Activated CD8-positive, alpha-beta T cell treated with anti-CD3 and anti-CD28 coated beads, Interleukin-2, amount 10 ng/mL, durations not matched to agents 7 days and 5 days (primary cell): ENCODE results near the gene BRD9. TPM values are rescaled to one million over a fixed set of nuclear protein-coding genes. Genes with fewer than 3 reads are reported as not detected.

ENCODE experiments used
- ATAC-seq: fragments of 150-1000 bp; cut with Tn5 transposase; one replicate; pipeline ENCODE4 v1.10.0; 2021; ENCODE audit warnings: moderate library complexity
- CTCF ChIA-PET: fragments of 350-600 bp; sonication (Branson Sonifier 250); formaldehyde crosslinking; loops from one replicate; lab custom pipeline; 2021; ENCODE audit warnings: antibody characterized with exemption; lab: Charles Lee
- POLR2A ChIA-PET: fragments of 350-600 bp; sonication (Branson Sonifier 250); formaldehyde crosslinking; loops from one replicate; lab custom pipeline; 2021; ENCODE audit warnings: antibody characterized with exemption; lab: Charles Lee
- DNase-seq: peaks from one replicate; pipeline ENCODE4 v3.0.0-alpha.2; 2020
- H3K27ac Mint-ChIP-seq: one replicate; pipeline ENCODE4 v1.8.0; 2021; ENCODE audit warnings: mild to moderate bottlenecking, mixed read lengths
- H3K27me3 Mint-ChIP-seq: one replicate; pipeline ENCODE4 v1.8.0; 2021; ENCODE audit warnings: low read depth, mixed read lengths
- H3K36me3 Mint-ChIP-seq: one replicate; pipeline ENCODE4 v1.8.0; 2021; ENCODE audit warnings: low read depth, mixed read lengths
- H3K4me1 Mint-ChIP-seq: one replicate; pipeline ENCODE4 v1.8.0; 2021; ENCODE audit warnings: low read depth, mixed read lengths
- H3K4me3 Mint-ChIP-seq: one replicate; pipeline ENCODE4 v1.8.0; 2021; ENCODE audit warnings: mild to moderate bottlenecking, mixed read lengths
- H3K9me3 Mint-ChIP-seq: one replicate; pipeline ENCODE4 v1.8.0; 2022; ENCODE audit warnings: mixed read lengths; ENCODE audit not compliant: insufficient read depth
- total RNA-seq, 2 experiments: library from RNA; stranded (reverse); gene quantifications; one replicate each; pipeline ENCODE4 v1.2.3, GENCODE V29; 2021

Gene BRD9
- total RNA-seq, 2 experiments from 2014 or later = 58.9 to 60.7 TPM

DNA sequence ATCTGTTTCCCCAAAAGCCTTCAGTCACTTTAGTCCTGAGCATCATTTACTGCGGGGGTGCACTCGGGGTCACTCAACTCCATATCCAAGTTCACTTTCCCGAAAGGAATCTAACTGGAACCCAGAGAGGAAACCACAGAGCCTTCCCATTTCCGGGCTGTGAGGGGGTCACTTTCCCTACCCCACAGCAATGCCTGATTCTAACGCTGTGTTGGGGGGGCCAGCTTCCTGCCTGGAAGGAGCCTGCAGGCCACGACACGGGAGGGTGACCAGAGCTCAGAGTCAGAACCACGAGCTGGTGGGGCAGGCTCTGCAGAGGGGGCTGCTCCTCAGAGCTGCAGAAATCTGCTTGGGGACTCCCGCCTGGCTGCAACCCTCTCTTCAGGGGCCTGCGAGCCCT lies 20.3 kb downstream of the BRD9 start:
- ChIA-PET POLR2A (no interaction called here), CTCF (no interaction called here)
- no peaks in the 10 kb centered on the region for H3K4me1 Mint-ChIP-seq
- H3K36me3 Mint-ChIP-seq = peaks cover 75% of the 10 kb centered on the region
- H3K4me3 Mint-ChIP-seq = no peak overlapping the region
- no peak for DNase-seq
- H3K27ac Mint-ChIP-seq = no peak overlapping the region
- no peaks in the 10 kb centered on the region for H3K9me3 Mint-ChIP-seq
- ATAC-seq = no peak
- no peaks in the 10 kb centered on the region for H3K27me3 Mint-ChIP-seq

- DNase-seq (no peak), ATAC-seq (no peak)
- no peaks in the 10 kb centered on the region for H3K4me1 Mint-ChIP-seq
- peaks cover 72% of the 10 kb centered on the region for H3K36me3 Mint-ChIP-seq
- H3K27me3 Mint-ChIP-seq = no peaks in the 10 kb centered on the region
- no peak overlapping the region for H3K27ac Mint-ChIP-seq
- CTCF ChIA-PET = no interaction called here
- H3K4me3 Mint-ChIP-seq = no peak overlapping the region
- POLR2A ChIA-PET = no interaction called here
- no peaks in the 10 kb centered on the region for H3K9me3 Mint-ChIP-seq
Observed at GRCh38 chr5:871596-872298, 20.9 kb downstream of the BRD9 start.

DNA sequence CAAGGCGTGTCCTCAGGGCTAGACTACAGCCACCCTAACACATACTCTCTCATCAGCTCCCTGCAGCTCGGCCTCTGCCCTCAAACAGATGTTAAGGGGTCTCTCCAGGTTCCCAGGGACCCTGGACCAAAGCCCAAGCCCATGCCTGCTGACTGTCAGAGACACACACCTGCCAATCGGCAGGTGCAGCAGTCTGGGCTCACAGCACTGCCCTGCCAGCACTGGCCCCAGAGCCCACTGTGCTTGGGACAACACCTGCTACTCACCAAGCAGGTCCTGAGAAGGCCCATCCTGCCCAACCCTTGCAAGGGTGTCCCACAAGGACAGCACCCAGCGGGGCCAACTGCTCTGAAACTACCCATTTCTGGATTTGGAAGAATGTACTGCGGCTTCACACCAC lies 21.6 kb downstream of the BRD9 start:
- H3K9me3 Mint-ChIP-seq = no peaks in the 10 kb centered on the region
- no peak overlapping the region for H3K4me3 Mint-ChIP-seq
- no peaks in the 10 kb centered on the region for H3K27me3 Mint-ChIP-seq
- H3K4me1 Mint-ChIP-seq = no peaks in the 10 kb centered on the region
- POLR2A ChIA-PET = no interaction called here
- ATAC-seq (no peak), DNase-seq (no peak)
- CTCF ChIA-PET = no interaction called here
- no peak overlapping the region for H3K27ac Mint-ChIP-seq
- H3K36me3 Mint-ChIP-seq = peaks cover 75% of the 10 kb centered on the region

GRCh38 chr5:868428-869135 lies 24.0 kb downstream of the BRD9 start:
- Mint-ChIP-seq H3K4me3 (no peak overlapping the region), H3K4me1 (no peaks in the 10 kb centered on the region), H3K27ac (no peak overlapping the region), H3K9me3 (no peaks in the 10 kb centered on the region), H3K36me3 (peaks cover 70% of the 10 kb centered on the region), H3K27me3 (no peaks in the 10 kb centered on the region)
- DNase-seq (no peak), ATAC-seq (no peak)
- ChIA-PET POLR2A (no interaction called here), CTCF (no interaction called here)

DNA sequence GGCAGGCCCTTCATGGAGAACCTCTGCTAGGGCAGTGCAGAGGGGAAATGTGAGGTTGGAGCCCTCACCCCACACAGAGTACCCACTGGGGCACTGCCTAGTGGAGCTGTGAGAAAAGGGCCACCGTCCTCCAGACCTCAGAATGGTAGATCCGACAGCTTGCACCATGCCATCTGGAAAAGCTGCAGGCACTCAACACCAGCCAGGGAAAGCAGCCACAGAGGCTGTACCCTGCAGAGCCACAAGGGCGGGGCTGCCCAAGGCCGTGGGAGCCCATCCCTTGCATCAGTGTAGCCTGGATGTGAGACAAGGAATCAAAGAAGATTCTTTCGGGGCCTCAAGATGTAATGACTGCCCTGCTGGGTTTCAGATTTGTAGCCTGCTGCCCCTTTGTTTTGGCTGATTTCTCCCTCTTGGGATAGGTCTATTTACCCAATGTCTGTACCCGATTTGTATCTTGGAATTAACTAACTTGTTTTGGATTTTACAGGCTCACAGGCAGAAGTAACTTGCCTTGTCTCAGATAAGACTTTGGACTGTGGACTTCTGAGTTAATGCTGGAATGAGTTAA lies 25.2 kb downstream of the BRD9 start:
- no peaks in the 10 kb centered on the region for H3K27me3 Mint-ChIP-seq
- H3K4me3 Mint-ChIP-seq = no peak overlapping the region
- H3K9me3 Mint-ChIP-seq = no peaks in the 10 kb centered on the region
- DNase-seq (no peak), ATAC-seq (no peak)
- ChIA-PET CTCF (no interaction called here), POLR2A (no interaction called here)
- no peak overlapping the region for H3K27ac Mint-ChIP-seq
- no peaks in the 10 kb centered on the region for H3K4me1 Mint-ChIP-seq
- peaks cover 68% of the 10 kb centered on the region for H3K36me3 Mint-ChIP-seq

DNA sequence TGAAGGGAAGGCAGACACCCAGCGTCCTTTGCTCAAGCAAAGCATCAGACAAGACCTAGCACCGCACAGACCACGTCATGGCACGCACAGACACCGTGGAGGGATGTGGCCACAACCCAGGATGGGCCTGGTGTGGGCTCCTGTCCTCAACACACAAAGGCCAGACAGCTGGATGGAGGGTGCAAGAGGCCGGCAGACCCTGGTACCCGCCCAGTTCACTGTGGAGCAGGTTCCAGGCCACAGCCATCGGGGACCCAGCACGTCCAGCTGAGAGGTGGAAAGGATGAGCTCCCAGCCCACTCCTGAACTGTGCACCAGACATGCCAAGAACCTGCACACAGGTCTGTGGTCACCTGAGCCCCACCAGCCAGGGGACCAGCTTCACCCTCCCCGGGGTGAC lies 26.8 kb downstream of the BRD9 start:
- H3K9me3 Mint-ChIP-seq = no peaks in the 10 kb centered on the region

GRCh38 chr5:865168-865521 lies 27.5 kb downstream of the BRD9 start:
- no peaks in the 10 kb centered on the region for H3K4me1 Mint-ChIP-seq
- CTCF ChIA-PET = interaction anchor here (1.1 kb wide), 1 partner anchor 780 kb away, joined by 3 read pairs; no protein-coding TSS in a partner anchor

More for the DNA sequence above, 26.8 kb downstream of the BRD9 start:
- no peaks in the 10 kb centered on the region for H3K4me1 Mint-ChIP-seq
- no peaks in the 10 kb centered on the region for H3K27me3 Mint-ChIP-seq
- H3K27ac Mint-ChIP-seq = no peak overlapping the region
- no peak overlapping the region for H3K4me3 Mint-ChIP-seq
- POLR2A ChIA-PET = no interaction called here
- CTCF ChIA-PET = interaction anchor here (1.1 kb wide), 1 partner anchor 779 kb away, joined by 3 read pairs; no protein-coding TSS in a partner anchor
- no peak for ATAC-seq
- no peak for DNase-seq
- peaks cover 56% of the 10 kb centered on the region for H3K36me3 Mint-ChIP-seq

DNA sequence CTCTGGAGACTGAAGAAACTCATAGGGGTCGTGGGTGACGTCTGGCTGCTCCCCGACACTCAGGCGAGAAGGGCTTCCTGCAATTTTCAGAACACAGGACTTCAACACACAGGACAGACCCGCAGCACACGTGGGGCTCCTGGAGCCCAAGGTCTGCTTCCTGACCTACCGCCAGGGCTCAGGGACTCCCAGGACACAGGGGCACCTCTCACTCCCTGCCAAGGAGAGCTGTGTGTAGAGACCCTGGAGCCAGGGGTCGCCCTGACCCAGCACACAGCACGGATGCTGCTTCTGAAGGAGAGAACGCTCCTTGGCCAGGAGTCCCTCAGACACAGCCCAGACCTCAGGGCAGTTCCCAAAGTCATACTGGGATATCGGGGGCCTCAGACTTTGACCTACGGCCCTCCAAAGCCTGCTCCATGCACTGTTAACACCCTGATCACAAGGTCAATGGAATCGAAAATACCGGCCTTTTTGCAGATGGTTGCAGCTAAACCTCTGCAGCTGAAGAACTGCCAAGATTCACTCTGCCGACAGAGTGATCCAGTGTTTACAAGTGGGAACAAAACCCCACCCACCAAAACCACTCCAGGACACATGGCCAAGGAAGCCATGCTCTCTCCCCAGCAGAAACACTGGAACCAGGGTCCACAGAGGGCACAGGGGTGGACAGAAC lies 28.0 kb downstream of the BRD9 start:
- Mint-ChIP-seq H3K36me3 (peaks cover 44% of the 10 kb centered on the region), H3K4me1 (no peaks in the 10 kb centered on the region), H3K9me3 (no peaks in the 10 kb centered on the region), H3K27ac (no peak overlapping the region), H3K27me3 (no peaks in the 10 kb centered on the region), H3K4me3 (no peak overlapping the region)
- ChIA-PET POLR2A (no interaction called here), CTCF (no interaction called here)
- ATAC-seq = no peak
- DNase-seq = no peak

More at GRCh38 chr5:865168-865521, 27.5 kb downstream of the BRD9 start:
- Mint-ChIP-seq H3K27me3 (no peaks in the 10 kb centered on the region), H3K27ac (no peak overlapping the region), H3K9me3 (no peaks in the 10 kb centered on the region), H3K4me3 (no peak overlapping the region), H3K36me3 (peaks cover 50% of the 10 kb centered on the region)
- POLR2A ChIA-PET = no interaction called here
- no peak for DNase-seq
- ATAC-seq = no peak

DNA sequence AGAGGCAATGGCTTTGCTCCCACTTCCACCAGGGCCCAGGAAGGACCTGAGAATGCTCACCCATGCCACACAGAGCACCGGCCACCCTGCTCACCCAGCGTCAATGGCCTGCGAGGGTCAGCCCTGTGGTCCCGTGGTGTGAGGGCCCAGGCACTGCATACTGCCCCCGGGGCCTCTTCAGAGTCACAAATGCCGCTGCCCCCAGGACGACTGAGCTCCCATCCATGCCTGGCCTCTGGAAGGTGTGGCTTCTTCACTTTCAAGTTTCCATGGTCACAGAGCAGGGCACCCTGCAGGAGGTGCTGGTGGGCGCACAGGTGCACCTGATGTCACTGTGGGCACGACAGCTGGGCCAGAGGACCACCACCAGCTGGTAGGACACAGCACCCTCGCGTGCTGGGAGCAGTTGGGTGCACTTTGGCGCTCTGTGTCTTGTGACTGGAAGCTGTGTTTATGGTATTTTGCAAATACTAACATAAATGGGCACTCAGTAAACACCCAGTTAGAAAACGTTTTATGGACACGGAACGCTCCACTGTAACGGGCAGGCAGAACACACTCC lies 29.3 kb downstream of the BRD9 start:
- Mint-ChIP-seq H3K36me3 (peaks cover 37% of the 10 kb centered on the region), H3K4me3 (no peak overlapping the region), H3K4me1 (no peaks in the 10 kb centered on the region), H3K9me3 (no peaks in the 10 kb centered on the region), H3K27ac (no peak overlapping the region), H3K27me3 (no peaks in the 10 kb centered on the region)
- DNase-seq = no peak
- ChIA-PET CTCF (no interaction called here), POLR2A (no interaction called here)
- ATAC-seq = no peak

DNA sequence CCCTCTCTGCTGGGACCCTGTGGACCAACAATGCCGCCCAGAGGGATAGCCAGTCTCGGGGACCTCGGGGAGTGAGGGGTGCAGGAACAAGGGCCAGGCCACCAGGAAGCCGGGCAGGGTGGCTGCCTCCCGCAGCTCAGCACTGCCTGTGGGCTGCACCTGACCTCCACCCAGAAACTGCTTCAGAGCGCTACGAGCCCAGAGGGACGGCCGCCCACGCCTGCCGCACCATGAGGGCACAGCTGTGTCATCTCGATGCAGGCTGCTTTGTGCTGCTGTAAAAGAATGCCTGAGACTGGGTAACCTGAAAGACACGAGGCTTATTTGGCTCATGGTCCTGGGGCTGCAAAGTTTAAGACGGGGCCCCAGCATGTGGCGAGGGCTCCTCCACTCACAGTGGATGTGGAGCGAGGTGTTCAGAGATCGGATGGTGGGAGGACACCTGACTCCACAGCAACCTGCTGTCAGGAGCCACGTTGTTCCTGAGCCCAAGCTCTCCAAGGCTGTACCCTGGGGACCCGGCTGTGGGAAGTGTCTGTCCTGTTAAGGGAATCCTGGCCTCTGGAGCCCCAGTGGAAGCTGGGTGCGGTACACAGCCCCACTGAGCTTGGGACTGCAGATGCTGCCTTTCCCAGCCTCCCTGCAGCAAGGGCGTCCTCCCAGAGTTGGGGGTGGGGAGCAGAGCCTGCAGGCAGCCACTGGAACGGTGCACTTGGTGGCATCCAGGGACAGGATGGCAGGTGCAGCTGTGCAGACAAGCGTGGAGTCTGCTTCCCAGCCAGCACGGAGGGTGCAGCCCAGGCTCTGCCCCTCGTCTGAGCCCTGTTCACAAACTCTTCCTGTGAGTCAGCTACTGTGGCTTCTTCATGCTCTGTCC lies 30.0 kb downstream of the BRD9 start:
- H3K36me3 Mint-ChIP-seq = peaks cover 30% of the 10 kb centered on the region
- POLR2A ChIA-PET = no interaction called here
- no peak overlapping the region for H3K27ac Mint-ChIP-seq

More for the DNA sequence above, 30.0 kb downstream of the BRD9 start:
- H3K27me3 Mint-ChIP-seq = no peaks in the 10 kb centered on the region
- no peaks in the 10 kb centered on the region for H3K9me3 Mint-ChIP-seq
- no peaks in the 10 kb centered on the region for H3K4me1 Mint-ChIP-seq
- no peak overlapping the region for H3K4me3 Mint-ChIP-seq
- ATAC-seq (no peak), DNase-seq (no peak)
- CTCF ChIA-PET = no interaction called here
